IPS-NIHi7 (cell line): ENCODE data around the gene ERGIC1.

Source experiments
- DNase-seq: peaks from one replicate; pipeline ENCODE4 v3.0.0; 2012; ENCODE audit warnings: mixed read lengths; ENCODE audit errors: extremely low spot score

Gene ERGIC1

DNA sequence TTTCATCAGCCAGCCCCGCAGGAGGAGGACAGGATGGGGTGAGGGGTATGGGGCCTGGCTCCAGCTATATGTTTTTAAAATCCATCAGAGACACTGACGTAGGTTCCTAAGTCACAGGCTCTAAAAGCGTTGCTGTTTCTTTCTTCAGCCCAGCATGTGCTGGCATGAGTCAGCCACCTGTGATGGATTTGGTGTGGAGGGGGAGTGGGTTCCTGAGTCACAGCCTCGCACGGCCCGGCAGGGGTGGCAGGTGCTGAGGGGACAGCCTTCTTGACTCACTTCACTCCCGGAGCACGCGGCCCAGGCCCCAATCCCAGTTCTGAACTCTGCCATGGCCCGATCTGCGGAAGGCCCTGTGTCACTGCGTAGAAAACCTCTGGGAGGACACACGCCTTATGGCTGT lies 86.4 kb downstream of the ERGIC1 start:
- peak; percentile 35 for DNase-seq

- DNase-seq = no peak
Observed at GRCh38 chr5:172920995-172921394, 86.9 kb downstream of the ERGIC1 start.

- DNase-seq = no peak
Observed at GRCh38 chr5:172921906-172922305, 87.9 kb downstream of the ERGIC1 start.

- DNase-seq = no peak
Observed at GRCh38 chr5:172923539-172923938, 89.5 kb downstream of the ERGIC1 start.

- no peak for DNase-seq
Observed at GRCh38 chr5:172925336-172925948, 91.4 kb downstream of the ERGIC1 start.

GRCh38 chr5:172926008-172926523 lies 92.0 kb downstream of the ERGIC1 start:
- no peak for DNase-seq

GRCh38 chr5:172926796-172927195 lies 92.7 kb downstream of the ERGIC1 start:
- DNase-seq = no peak

DNA sequence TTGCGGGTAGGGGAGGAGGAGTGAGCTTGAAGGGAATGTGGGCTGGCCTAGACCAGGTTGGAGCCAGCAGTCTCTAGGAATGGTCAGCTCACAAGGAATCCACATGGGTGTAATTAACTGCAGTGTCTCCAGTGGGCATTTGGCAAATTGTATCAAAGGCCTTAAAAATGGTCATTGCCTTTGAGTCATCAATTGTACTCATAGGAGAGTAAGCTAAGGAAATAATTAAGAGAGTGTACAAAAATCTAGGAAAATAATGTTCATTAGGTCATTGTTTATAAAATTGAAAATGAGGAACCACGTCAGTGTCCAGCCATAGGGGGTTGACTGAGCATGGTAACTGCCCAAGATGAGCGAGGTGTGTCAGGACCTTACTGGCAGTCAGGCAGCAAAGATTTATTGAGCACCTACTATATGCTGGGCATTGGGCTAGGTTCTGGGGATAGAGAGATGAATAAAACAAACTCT lies 95.4 kb downstream of the ERGIC1 start:
- DNase-seq = no peak

GRCh38 chr5:172931001-172931536 lies 97.0 kb downstream of the ERGIC1 start:
- no peak for DNase-seq

GRCh38 chr5:172932313-172933017 lies 98.4 kb downstream of the ERGIC1 start:
- peak; percentile 88 for DNase-seq

- no peak for DNase-seq
Observed at GRCh38 chr5:172933238-172933637, 99.2 kb downstream of the ERGIC1 start.

- DNase-seq = no peak
Observed at GRCh38 chr5:172935096-172935495, 101.0 kb downstream of the ERGIC1 start.

DNA sequence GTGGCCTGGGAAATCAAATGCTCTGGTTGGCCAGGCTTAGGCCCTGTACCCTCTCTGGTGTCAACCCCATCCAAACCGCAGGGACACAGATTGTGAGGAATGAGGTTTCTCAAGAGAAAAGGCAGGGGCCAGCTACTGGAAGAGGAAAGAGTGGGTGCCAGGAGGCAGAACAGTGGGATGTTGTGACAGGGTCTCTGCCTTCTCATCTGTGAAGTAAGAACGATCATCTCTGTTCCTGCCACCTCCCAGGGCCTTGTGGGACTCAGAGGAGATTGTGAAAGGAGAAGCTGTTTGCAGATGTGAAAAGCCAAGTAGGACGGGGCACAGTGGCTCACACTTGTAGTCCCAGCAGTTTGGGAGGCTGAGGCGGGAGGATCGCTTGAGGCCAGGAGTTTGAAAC lies 102.3 kb downstream of the ERGIC1 start:
- no peak for DNase-seq

- DNase-seq = peak; percentile 78
Observed at GRCh38 chr5:172939071-172939470, 105.0 kb downstream of the ERGIC1 start.

- DNase-seq = no peak
Observed at GRCh38 chr5:172939611-172940267, 105.7 kb downstream of the ERGIC1 start.

GRCh38 chr5:172940268-172941066 lies 106.4 kb downstream of the ERGIC1 start:
- no peak for DNase-seq

GRCh38 chr5:172941067-172941516 lies 107.0 kb downstream of the ERGIC1 start:
- no peak for DNase-seq

DNA sequence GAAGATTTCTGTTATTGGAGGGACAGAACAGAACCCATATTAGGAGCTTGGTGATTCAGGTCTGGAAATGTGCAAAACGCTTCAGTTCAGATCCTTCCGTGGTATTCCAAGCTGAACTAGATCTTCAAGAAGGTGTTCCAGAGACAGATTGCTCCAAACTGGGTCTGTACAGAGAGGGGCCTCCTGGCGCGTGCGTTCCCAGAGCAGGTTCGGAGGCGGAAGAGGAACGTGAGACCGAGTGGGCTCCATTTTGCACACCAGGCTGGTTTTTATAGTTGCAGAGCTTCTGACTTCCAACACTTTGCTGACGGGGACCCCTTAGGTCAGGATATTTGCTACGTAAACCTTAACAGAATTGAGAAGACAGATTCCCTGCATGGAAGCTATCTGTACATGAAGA lies 108.5 kb downstream of the ERGIC1 start:
- DNase-seq = no peak

DNA sequence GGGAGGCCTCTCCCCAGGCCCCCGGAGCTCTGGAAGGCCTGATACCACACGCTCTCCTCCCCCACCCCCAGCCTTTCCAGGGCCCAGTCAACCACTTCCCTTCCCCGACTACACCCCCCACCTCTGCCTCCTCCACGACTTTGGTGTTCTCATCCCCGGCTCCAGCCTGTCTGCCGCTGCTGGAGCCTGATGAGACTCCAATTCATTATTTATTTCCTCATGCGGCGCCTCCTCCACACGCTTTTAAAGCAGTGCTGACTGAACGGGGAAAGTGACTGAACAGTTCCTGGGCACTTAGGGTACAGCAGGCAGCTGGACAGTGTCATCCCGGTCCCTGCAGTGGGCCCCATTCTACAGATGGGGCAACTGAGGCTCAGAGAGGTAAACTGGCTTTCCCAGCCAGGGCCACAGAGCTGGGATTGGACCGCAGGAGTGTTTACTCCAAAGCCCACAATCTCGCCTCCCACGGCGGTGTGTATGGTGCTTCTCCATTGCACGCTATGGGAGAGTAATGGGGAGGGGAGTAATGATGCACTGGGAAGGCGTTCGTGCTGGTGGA lies 109.3 kb downstream of the ERGIC1 start:
- DNase-seq = peak; percentile 89

DNA sequence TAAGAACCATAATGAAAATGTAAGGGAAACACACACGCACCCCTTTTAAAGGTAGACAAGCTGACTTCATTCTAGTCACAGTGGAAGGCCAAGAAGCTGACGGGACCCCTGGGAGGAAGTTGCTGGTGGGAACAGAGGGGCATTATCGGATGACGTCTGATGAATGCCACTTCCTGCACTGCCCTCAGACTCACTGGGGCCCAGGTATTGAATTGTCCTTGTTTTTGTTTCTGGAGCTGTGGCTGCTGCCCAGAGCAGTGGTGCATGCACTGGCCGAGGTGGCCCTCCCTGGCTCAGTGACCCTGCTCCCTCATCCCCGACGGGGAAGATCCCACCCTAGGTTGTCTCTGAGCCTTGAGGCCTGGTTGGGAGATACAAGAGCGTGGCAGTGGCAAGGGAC lies 109.9 kb downstream of the ERGIC1 start:
- DNase-seq = no peak

DNA sequence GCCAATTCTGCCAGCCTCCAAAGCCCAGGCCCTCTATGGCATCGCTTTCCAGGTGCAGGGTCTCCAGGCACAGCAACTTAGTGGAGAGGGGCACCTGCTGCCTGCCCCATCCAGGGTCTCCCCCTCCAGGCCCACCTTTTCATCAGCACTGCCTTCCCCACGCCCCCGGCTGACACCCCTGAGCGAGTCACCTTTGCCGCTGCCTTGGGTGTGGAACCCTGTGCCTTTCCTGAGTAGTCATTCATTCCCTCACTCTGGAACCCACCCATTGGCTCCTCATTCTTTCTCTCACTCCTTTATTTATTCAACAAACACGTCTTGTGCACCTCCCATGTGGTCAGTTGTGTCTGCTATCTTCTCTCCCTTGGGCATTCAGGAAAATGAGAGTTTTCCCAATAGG lies 110.7 kb downstream of the ERGIC1 start:
- DNase-seq = no peak
